ENCODE data around the gene UMODL1. TPM values are rescaled to one million over a fixed set of nuclear protein-coding genes. Genes with fewer than 3 reads are reported as not detected.

Gene UMODL1
- total and polyA plus RNA-seq, 2 experiments from 2014 or later = not detected

GRCh38 chr21:42037516-42037915 lies 33.6 kb upstream of the UMODL1 start:
- H3K36me3 ChIP-seq = no peaks in the 10 kb centered on the region
- TF ChIP-seq CTCF (IDR thresholded peaks at IDR 0.05; ENCODE audit: low read depth, low read length) = no peak
- no peak overlapping the region for H3K27ac ChIP-seq
- H3K4me3 ChIP-seq = no peak overlapping the region
- no peak for DNase-seq (ENCODE audit: low read depth in 1 of 2, low spot score in 1 of 2)
- H3K27me3 ChIP-seq = no peaks in the 10 kb centered on the region
- no peaks in the 10 kb centered on the region for H3K4me1 ChIP-seq (ENCODE audit: low read depth)
- no peaks in the 10 kb centered on the region for H3K9me3 ChIP-seq (ENCODE audit: low read depth)

GRCh38 chr21:42037943-42038342 lies 33.2 kb upstream of the UMODL1 start:
- Histone ChIP-seq H3K36me3 (no peaks in the 10 kb centered on the region), H3K27ac (no peak overlapping the region), H3K4me1 (ENCODE audit: low read depth) (no peaks in the 10 kb centered on the region), H3K9me3 (ENCODE audit: low read depth) (no peaks in the 10 kb centered on the region), H3K4me3 (no peak overlapping the region), H3K27me3 (no peaks in the 10 kb centered on the region)
- TF ChIP-seq CTCF (IDR thresholded peaks at IDR 0.05; ENCODE audit: low read depth, low read length) = no peak
- DNase-seq (ENCODE audit: low read depth in 1 of 2, low spot score in 1 of 2) = no peak

GRCh38 chr21:42038393-42038792 lies 32.7 kb upstream of the UMODL1 start:
- no peak for TF ChIP-seq CTCF (IDR thresholded peaks at IDR 0.05; ENCODE audit: low read depth, low read length)
- H3K27ac ChIP-seq = no peak overlapping the region
- no peaks in the 10 kb centered on the region for H3K27me3 ChIP-seq
- no peak overlapping the region for H3K4me3 ChIP-seq
- no peak for DNase-seq (ENCODE audit: low read depth in 1 of 2, low spot score in 1 of 2)
- H3K4me1 ChIP-seq (ENCODE audit: low read depth) = no peaks in the 10 kb centered on the region
- H3K9me3 ChIP-seq (ENCODE audit: low read depth) = no peaks in the 10 kb centered on the region
- H3K36me3 ChIP-seq = no peaks in the 10 kb centered on the region

GRCh38 chr21:42038826-42039425 lies 32.2 kb upstream of the UMODL1 start:
- TF ChIP-seq CTCF (IDR thresholded peaks at IDR 0.05; ENCODE audit: low read depth, low read length) = no peak
- H3K4me1 ChIP-seq (ENCODE audit: low read depth) = no peaks in the 10 kb centered on the region
- DNase-seq (ENCODE audit: low read depth in 1 of 2, low spot score in 1 of 2) = no peak
- no peaks in the 10 kb centered on the region for H3K27me3 ChIP-seq
- H3K27ac ChIP-seq = no peak overlapping the region
- no peaks in the 10 kb centered on the region for H3K9me3 ChIP-seq (ENCODE audit: low read depth)
- H3K4me3 ChIP-seq = no peak overlapping the region
- no peaks in the 10 kb centered on the region for H3K36me3 ChIP-seq

- H3K27ac ChIP-seq = no peak overlapping the region
- no peaks in the 10 kb centered on the region for H3K36me3 ChIP-seq
- H3K4me1 ChIP-seq (ENCODE audit: low read depth) = no peaks in the 10 kb centered on the region
- H3K27me3 ChIP-seq = no peaks in the 10 kb centered on the region
- DNase-seq (ENCODE audit: low read depth in 1 of 2, low spot score in 1 of 2) = peak in 1 of 2 donors; percentile 64
- no peak overlapping the region for H3K4me3 ChIP-seq
- no peaks in the 10 kb centered on the region for H3K9me3 ChIP-seq (ENCODE audit: low read depth)
- TF ChIP-seq CTCF (IDR thresholded peaks at IDR 0.05; ENCODE audit: low read depth, low read length) = no peak
These were observed 31.6 kb upstream of the UMODL1 start for GRCh38 chr21:42039470-42039901.

Data from cardiac muscle cell (in vitro differentiated cells and primary cell).